K562 (cell line): ENCODE data around the gene IGFBPL1. TPM values are rescaled to one million over a fixed set of nuclear protein-coding genes. Genes with fewer than 3 reads are reported as not detected.

ENCODE experiments used
- ATAC-seq: fragments of 200-7000 bp; cut with Tn5 transposase; 3 replicates; pipeline ENCODE4 v1.9.1; 2020; ENCODE audit warnings: moderate library complexity
- BruUV-seq: library from RNA; stranded (reverse); fragments of 400-500 nt; replicated peaks from 2 replicates; lab custom pipeline; 2021; lab: Mats Ljungman, UMichigan
- CTCF ChIA-PET: fragments of 300-600 bp; formaldehyde crosslinking; extraction: SDS; loops from one replicate; lab custom pipeline; 2021; ENCODE audit warnings: low intra/inter-chr PET ratio; lab: Yijun Ruan, JAX
- POLR2A ChIA-PET: fragments of 300-600, 350-650 bp; sonication (Branson Sonifier 250); formaldehyde crosslinking; extraction: SDS; loops from one replicate; lab custom pipeline; 2021; ENCODE audit warnings: antibody characterized with exemption, inconsistent platforms; lab: Yijun Ruan, JAX
- DNase-seq, 4 experiments: peaks; one replicate each; pipeline versions ENCODE4 v3.0.0 to v3.0.0-alpha.2; 2011 to 2018; ENCODE audit warnings: low spot score in 3 of 4, mixed read lengths in 3 of 4; ENCODE audit errors: extremely low read depth in 1 of 4
- FAIRE-seq: peaks from 2 replicates; lab custom pipeline; 2011; peaks lifted over from hg19 to GRCh38; lab: Jason Lieb, UNC
- H2AFZ ChIP-seq: 2 replicates; pipeline ENCODE4 v1.6.0; 2011; ENCODE audit warnings: low read depth, low read length, control low read depth, inconsistent platforms
- H3K27ac ChIP-seq: fragments of 200-600 bp; 3 replicates; pipeline ENCODE4 v1.8.0; 2011; ENCODE audit warnings: low read depth, mild to moderate bottlenecking, control low read depth, inconsistent platforms, low read length, moderate library complexity, mixed read lengths; ENCODE audit errors: extremely low read depth
- H3K27me3 ChIP-seq, 2 experiments: fragments of 300-600 bp in 1 of 2; 2 replicates in 1 of 2; 3 replicates in 1 of 2; pipeline versions ENCODE4 v1.6.0 to v1.8.0; 2011; ENCODE audit warnings: inconsistent platforms in 2 of 2, low read length in 2 of 2, mild to moderate bottlenecking in 1 of 2, mixed read lengths in 1 of 2, moderate library complexity in 1 of 2; ENCODE audit not compliant: control insufficient read depth in 2 of 2, insufficient read depth in 2 of 2
- H3K36me3 ChIP-seq: fragments of 300-600 bp; 3 replicates; pipeline ENCODE4 v1.8.0; 2011; ENCODE audit warnings: mild to moderate bottlenecking, low read length, inconsistent platforms; ENCODE audit not compliant: control insufficient read depth, insufficient read depth
- H3K4me1 ChIP-seq, 2 experiments: fragments of 200-600 bp in 1 of 2; replicated peaks in 1 of 2; 2 replicates in 1 of 2; 3 replicates in 1 of 2; pipeline versions ENCODE4 v1.5.1 to v1.8.0; 2011; ENCODE audit warnings: inconsistent platforms in 2 of 2, low read length in 2 of 2, mild to moderate bottlenecking in 1 of 2, mixed read lengths in 1 of 2, moderate library complexity in 1 of 2; ENCODE audit not compliant: control insufficient read depth in 2 of 2, insufficient read depth in 2 of 2
- H3K4me2 ChIP-seq: 2 replicates; pipeline ENCODE4 v1.6.1; 2011; ENCODE audit warnings: low read length, control low read depth, inconsistent platforms, mixed read lengths; ENCODE audit not compliant: insufficient read depth
- H3K4me3 ChIP-seq: fragments of 200-600 bp; sonication (generic), shearing (Covaris generic); 2 replicates; pipeline ENCODE4 v1.5.1; 2016; ENCODE audit warnings: control low read depth, inconsistent platforms
- H3K79me2 ChIP-seq: fragments of 200-600 bp; 3 replicates; pipeline ENCODE4 v1.8.0; 2011; ENCODE audit warnings: low read length, inconsistent platforms; ENCODE audit not compliant: control insufficient read depth, insufficient read depth
- H3K9ac ChIP-seq, 2 experiments: 2 replicates each; pipeline versions ENCODE4 v1.6.0 to v1.6.1; 2011; ENCODE audit warnings: low read depth in 2 of 2, low read length in 2 of 2, control low read depth in 1 of 2, inconsistent platforms in 1 of 2, mild to moderate bottlenecking in 1 of 2, mixed read lengths in 1 of 2; ENCODE audit not compliant: insufficient read depth in 1 of 2
- H3K9me1 ChIP-seq: one replicate; pipeline ENCODE4 v1.6.0; 2011; ENCODE audit warnings: inconsistent platforms, mild to moderate bottlenecking, low read length, moderate library complexity; ENCODE audit not compliant: control insufficient read depth, insufficient read depth
- H3K9me3 ChIP-seq: replicated peaks from 2 replicates; pipeline ENCODE4 v1.5.1; 2011; ENCODE audit warnings: low read depth, low read length, inconsistent platforms; ENCODE audit not compliant: control insufficient read depth, insufficient read depth
- H4K20me1 ChIP-seq: replicated peaks from 2 replicates; pipeline ENCODE4 v1.6.1; 2011; ENCODE audit warnings: low read length, inconsistent platforms, mixed read lengths; ENCODE audit not compliant: control insufficient read depth, insufficient read depth
- ARID1B ChIP-seq: fragments of 450-650 bp; IDR thresholded peaks from 2 replicates; pipeline ENCODE4 v1.6.1; 2016; ENCODE audit warnings: antibody characterized with exemption, mild to moderate bottlenecking, inconsistent platforms
- E2F6 ChIP-seq, 2 experiments: IDR thresholded peaks; 2 replicates each; pipeline ENCODE4 v1.6.1; 2011; ENCODE audit warnings: borderline replicate concordance in 1 of 2, control low read depth in 1 of 2, low read depth in 1 of 2, low read length in 1 of 2, mild to moderate bottlenecking in 1 of 2, mixed read lengths in 1 of 2, moderate library complexity in 1 of 2; ENCODE audit not compliant: insufficient read depth in 1 of 2, insufficient read length in 1 of 2, poor library complexity in 1 of 2, severe bottlenecking in 1 of 2; ENCODE audit errors: extremely low read depth in 1 of 2
- KHSRP ChIP-seq: fragments of 450-650 bp; IDR thresholded peaks from 2 replicates; pipeline ENCODE4 v1.6.1; 2017
- SMARCA5 ChIP-seq: fragments of 450-650 bp; IDR thresholded peaks from 2 replicates; pipeline ENCODE4 v1.6.1; 2016
- USF2 ChIP-seq: sonication (generic); formaldehyde crosslinking; IDR thresholded peaks from 2 replicates; pipeline ENCODE4 v1.5.0; 2020; ENCODE audit warnings: missing genetic modification reagents
- WGBS: fragments of 100-300 bp; shearing (Covaris generic); methylation state at CpG from one replicate; pipeline ENCODE4 v1.1.6; 2016; ENCODE audit warnings: low coverage, mixed read lengths; ENCODE audit not compliant: insufficient coverage; ENCODE audit errors: missing lambda C conversion rate; 5-methylcytosine and 5-hydroxymethylcytosine counted together
- in situ Hi-C: fragments of 300-500 bp; cut with MboI; formaldehyde crosslinking; loops from 4 replicates; pipeline ENCODE4 v1.15.0; 2018; ENCODE audit warnings: inconsistent platforms, mixed read lengths
- intact Hi-C: fragments of 100-400 bp; cut with micrococcal nuclease; formaldehyde crosslinking; loops from 2 replicates; pipeline ENCODE4 v1.14.2; 2022
- polyA plus RNA-seq, 8 experiments: library from polyadenylated mRNA; depleted of rRNA in 4 of 8; stranded (reverse) in 5 of 8; unstranded in 3 of 8; fragments of >200 nt; fragmentation: Nextera tagmentation in 2 of 8; fragmentation: Illumina TruSeq in 1 of 8; extraction: Ambion mirVana in 2 of 8; extraction: Trizol in 1 of 8; gene quantifications; 2 replicates each; pipeline versions ENCODE4 v1.2.1 to v1.2.3, GENCODE V29; 2011 to 2014; ENCODE audit warnings: inconsistent platforms in 1 of 8, missing spikeins in 1 of 8
- total RNA-seq, 7 experiments: library from RNA; depleted of rRNA in 6 of 7; stranded (reverse); fragments of >200 nt in 6 of 7; fragmentation: Illumina TruSeq in 2 of 7; extraction: Trizol in 2 of 7; gene quantifications; 2 replicates each; pipeline versions ENCODE4 v1.2.1 to v1.2.3, GENCODE V29; 2011 to 2021; ENCODE audit warnings: low replicate concordance in 1 of 7
- TF ChIP-seq, protein P1 (sequence below): sonication (generic); formaldehyde crosslinking; IDR thresholded peaks from 2 replicates; pipeline ENCODE4 v1.8.1; 2023; ENCODE audit warnings: mild to moderate bottlenecking, missing genetic modification reagents

IGFBPL1 gene
- total and polyA plus RNA-seq, 9 of the 15 experiments (the other 6 are each of a cell fraction or from before 2014, with no cell fraction given): not detected

GRCh38 chr9:38358390-38359296, 65.6 kb downstream of the IGFBPL1 start:
- intact Hi-C loops (no loop called here), in situ Hi-C loops (loop anchor here (5.0 to 25.0 kb wide), 3 partner anchors 451 to 871 kb away; partner anchors contain the start of gene POLR1E)
- no peak for ATAC-seq
- no peak overlapping the region for H3K4me2 ChIP-seq
- H3K4me3 ChIP-seq: no peak overlapping the region
- CTCF ChIA-PET: no interaction called here
- H3K9ac ChIP-seq: no peak overlapping the region
- peaks cover 13 to 25% of the 10 kb centered on the region in 2 experiments for H3K27me3 ChIP-seq
- no peak overlapping the region for H2AFZ ChIP-seq
- FAIRE-seq: no peak
- H3K9me3 ChIP-seq: no peaks in the 10 kb centered on the region
- no peak overlapping the region for H3K27ac ChIP-seq
- WGBS: 2% methylated on average over 9 of the region's 9 CpGs
- peaks cover 0 to 4% of the 10 kb centered on the region in 2 experiments; a peak in 2 of 5 replicates for H3K4me1 ChIP-seq
- H3K79me2 ChIP-seq: no peaks in the 10 kb centered on the region
- POLR2A ChIA-PET: interaction anchor here (0.7 to 1.5 kb wide), 2 partner anchors 8 to 271 kb away, joined by 3 read pairs; no protein-coding TSS in a partner anchor
- no peaks in the 10 kb centered on the region for H3K36me3 ChIP-seq
- TF ChIP-seq USF2 (CRISPR knock-in tag): no peak
- no peak for TF ChIP-seq KHSRP
- no peak for TF ChIP-seq E2F6 (IDR thresholded peaks at IDR 0.05; ENCODE audit: borderline replicate concordance in 1 of 2, extremely low read depth in 1 of 2, insufficient read depth in 1 of 2, insufficient read length in 1 of 2, low read depth in 1 of 2, low read length in 1 of 2, poor library complexity in 1 of 2, severe bottlenecking in 1 of 2)
- no peak for TF ChIP-seq ARID1B
- TF ChIP-seq, protein P1, sequence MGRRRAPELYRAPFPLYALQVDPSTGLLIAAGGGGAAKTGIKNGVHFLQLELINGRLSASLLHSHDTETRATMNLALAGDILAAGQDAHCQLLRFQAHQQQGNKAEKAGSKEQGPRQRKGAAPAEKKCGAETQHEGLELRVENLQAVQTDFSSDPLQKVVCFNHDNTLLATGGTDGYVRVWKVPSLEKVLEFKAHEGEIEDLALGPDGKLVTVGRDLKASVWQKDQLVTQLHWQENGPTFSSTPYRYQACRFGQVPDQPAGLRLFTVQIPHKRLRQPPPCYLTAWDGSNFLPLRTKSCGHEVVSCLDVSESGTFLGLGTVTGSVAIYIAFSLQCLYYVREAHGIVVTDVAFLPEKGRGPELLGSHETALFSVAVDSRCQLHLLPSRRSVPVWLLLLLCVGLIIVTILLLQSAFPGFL (CRISPR knock-in tag): no peak
- TF ChIP-seq SMARCA5: no peak
- peaks cover 9% of the 10 kb centered on the region; the same call in 1 of the 2 replicates for H4K20me1 ChIP-seq
- H3K9me1 ChIP-seq: no peaks in the 10 kb centered on the region
- DNase-seq: no peak
- no TSS peak for BruUV-seq
